K562 (cell line): ENCODE measurements around the gene MYBPH. TPM values are rescaled to one million over a fixed set of nuclear protein-coding genes. Genes with fewer than 3 reads are reported as not detected.

Experiments
- BHLHE40 ChIP-seq: IDR thresholded peaks from 2 replicates; pipeline ENCODE4 v1.6.1; 2011; ENCODE audit warnings: low read length, improper control_type of control experiment
- GABPA ChIP-seq: fragments of 200-800 bp; sonication (Bioruptor generic); conservative IDR thresholded peaks from 2 replicates; pipeline ENCODE4 v1.6.1; 2016; ENCODE audit warnings: low read depth, missing genetic modification characterization, missing compliant biosample characterization
- MYBL2 ChIP-seq, 2 experiments: fragments of 450-650 bp in 1 of 2; sonication (generic) in 1 of 2; formaldehyde crosslinking in 1 of 2; IDR thresholded peaks; 2 replicates each; pipeline versions ENCODE4 v1.6.1 to v1.8.1; 2017 to 2022; ENCODE audit warnings: borderline replicate concordance in 1 of 2, inconsistent platforms in 1 of 2, low read depth in 1 of 2, mild to moderate bottlenecking in 1 of 2, missing genetic modification reagents in 1 of 2, moderate library complexity in 1 of 2
- STAT5A ChIP-seq: IDR thresholded peaks from 2 replicates; pipeline ENCODE4 v1.6.1; 2012; ENCODE audit warnings: low read length, inconsistent platforms, borderline replicate concordance
- ZNF3 ChIP-seq: fragments of 250-450 bp; sonication (Bioruptor Pico); IDR thresholded peaks from 2 replicates; pipeline ENCODE4 v1.5.0; 2021; ENCODE audit warnings: mild to moderate bottlenecking, moderate library complexity
- polyA plus RNA-seq, 8 experiments: library from polyadenylated mRNA; depleted of rRNA in 4 of 8; stranded (reverse) in 5 of 8; unstranded in 3 of 8; fragments of >200 nt; fragmentation: Nextera tagmentation in 2 of 8; fragmentation: Illumina TruSeq in 1 of 8; extraction: Ambion mirVana in 2 of 8; extraction: Trizol in 1 of 8; gene quantifications; 2 replicates each; pipeline versions ENCODE4 v1.2.1 to v1.2.3, GENCODE V29; 2011 to 2014; ENCODE audit warnings: inconsistent platforms in 1 of 8, missing spikeins in 1 of 8
- total RNA-seq, 7 experiments: library from RNA; depleted of rRNA in 6 of 7; stranded (reverse); fragments of >200 nt in 6 of 7; fragmentation: Illumina TruSeq in 2 of 7; extraction: Trizol in 2 of 7; gene quantifications; 2 replicates each; pipeline versions ENCODE4 v1.2.1 to v1.2.3, GENCODE V29; 2011 to 2021; ENCODE audit warnings: low replicate concordance in 1 of 7
- TF ChIP-seq, protein P1 (sequence below): fragments of 250-450 bp; sonication (Bioruptor Pico); IDR thresholded peaks from 2 replicates; pipeline ENCODE4 v1.5.0; 2021; ENCODE audit warnings: mild to moderate bottlenecking, moderate library complexity

MYBPH gene
- total and polyA plus RNA-seq, 9 of the 15 experiments (the other 6 are each of a cell fraction or from before 2014, with no cell fraction given): 0.13 TPM; not detected in 8

DNA sequence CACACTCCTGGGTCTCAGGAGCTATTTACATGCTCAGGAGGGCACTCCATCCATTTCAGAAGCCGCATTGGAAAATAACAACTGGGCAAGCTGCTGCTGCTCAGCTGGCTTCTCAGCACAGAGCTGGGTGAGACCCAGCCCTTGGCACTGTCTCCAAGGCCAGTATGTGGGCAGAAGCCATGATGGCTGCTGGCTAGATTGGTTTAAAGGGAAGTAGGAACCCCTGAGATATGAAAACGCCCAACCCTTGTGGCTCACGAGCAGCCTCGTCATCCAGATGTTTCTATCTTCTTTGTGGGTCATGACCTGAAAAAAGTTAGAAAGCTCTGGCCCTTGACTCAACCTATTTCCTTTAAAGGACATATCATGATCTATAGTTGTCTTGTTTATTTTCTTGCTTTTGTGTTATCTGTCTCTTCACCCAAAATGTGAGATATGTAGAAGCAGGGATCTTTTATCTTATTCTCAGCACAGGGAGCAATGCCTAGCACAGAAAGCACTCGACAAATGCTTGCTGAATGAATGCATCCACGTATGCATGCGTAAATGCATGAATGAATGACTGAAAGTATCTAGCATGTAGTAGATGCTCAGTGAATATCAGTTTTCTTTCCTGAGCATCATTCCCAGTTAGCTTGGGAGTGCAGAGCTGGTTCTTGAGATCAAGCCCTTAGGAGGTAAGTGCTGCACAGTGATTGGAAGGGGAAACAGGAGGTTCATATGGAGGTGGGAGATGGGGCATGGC, 11.6 kb downstream of the MYBPH start (continued):
- TF ChIP-seq MYBL2 (IDR thresholded peaks at IDR 0.05; ENCODE audit: low read depth) (no peak), MYBL2 (CRISPR knock-in tag; IDR thresholded peaks at IDR 0.05; ENCODE audit: borderline replicate concordance) (no peak), GABPA (tag) (no peak; the same call in 1 of the 2 replicates), ZNF3 (CRISPR knock-in tag) (0 out of 2 replicates have a peak, but pooled peaks have one; percentile 22), STAT5A (no peak), BHLHE40 (0 out of 2 replicates have a peak, but pooled peaks have one; percentile 17)
- TF ChIP-seq, protein P1, sequence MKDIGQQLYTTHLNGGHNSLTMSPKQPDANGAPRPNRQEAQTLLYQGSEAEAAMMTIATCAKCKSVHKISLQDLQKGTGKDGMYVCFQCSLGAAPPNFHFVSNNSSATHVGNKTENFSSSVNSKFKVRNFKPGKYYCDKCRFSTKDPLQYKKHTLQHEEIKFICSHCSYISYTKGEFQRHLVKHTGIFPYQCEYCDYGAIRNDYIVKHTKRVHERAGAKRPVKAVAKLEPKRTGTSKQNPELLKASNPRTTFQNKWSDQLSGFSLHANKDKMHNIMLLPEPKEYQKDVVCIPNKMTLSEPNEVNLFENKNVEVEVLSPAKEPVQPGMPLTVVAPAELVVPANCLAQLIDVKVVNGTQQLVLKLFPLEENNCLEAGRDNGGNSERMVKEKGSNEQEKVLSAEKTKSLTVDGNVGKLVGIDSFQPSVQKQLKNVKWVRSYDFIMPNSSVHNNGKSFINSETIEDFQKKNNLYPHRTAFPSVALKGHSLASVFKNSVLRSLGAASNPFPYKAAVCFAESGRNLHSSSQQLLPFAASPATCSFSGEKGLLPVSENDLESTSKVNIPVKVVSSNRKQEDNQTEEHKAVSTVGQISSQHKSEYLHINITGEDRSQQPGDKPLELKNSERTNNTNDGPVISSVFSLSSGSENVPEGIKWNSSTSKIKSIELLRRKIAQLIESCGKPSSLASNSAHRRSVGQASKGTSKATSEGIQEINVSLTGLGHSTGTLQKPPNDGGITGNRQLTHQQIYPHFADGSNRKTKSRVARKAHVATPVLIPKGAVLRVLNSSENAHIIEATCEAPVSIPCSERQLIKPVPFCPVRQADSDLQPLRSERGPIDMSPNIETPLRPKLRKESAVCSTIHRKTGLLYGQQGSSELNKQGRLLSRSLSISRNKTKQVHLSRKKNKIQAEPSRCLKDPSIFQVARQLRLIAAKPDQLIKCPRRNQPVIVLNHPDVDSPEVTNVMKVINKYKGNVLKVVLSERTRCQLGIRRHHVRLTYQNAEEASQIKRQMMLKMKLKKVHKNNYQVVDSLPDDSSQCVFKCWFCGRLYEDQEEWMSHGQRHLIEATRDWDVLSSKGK (CRISPR knock-in tag): no peak
